LHCN-M2 (cell line): ENCODE data around the gene CDK6. TPM values are rescaled to one million over a fixed set of nuclear protein-coding genes. Genes with fewer than 3 reads are reported as not detected.
"Not testable (repeated sequence)": the region's sequence is repeated elsewhere in the genome, so short reads cannot be mapped to it uniquely, and the experiment has no call there.

Experiments
- DNase-seq: peaks from one replicate; pipeline ENCODE4 v3.0.0-alpha.2; 2012; ENCODE audit warnings: low read depth
- total RNA-seq: library from RNA; depleted of rRNA; stranded (reverse); fragments of >200 nt; gene quantifications from 2 replicates; pipeline ENCODE4 v1.2.3, GENCODE V29; 2014

The CDK6 gene
- total RNA-seq, 1 experiment from 2014 or later = 66.1 TPM

GRCh38 chr7:92626281-92626809 is 210.0 kb downstream of the CDK6 start:
- DNase-seq = no peak

DNA sequence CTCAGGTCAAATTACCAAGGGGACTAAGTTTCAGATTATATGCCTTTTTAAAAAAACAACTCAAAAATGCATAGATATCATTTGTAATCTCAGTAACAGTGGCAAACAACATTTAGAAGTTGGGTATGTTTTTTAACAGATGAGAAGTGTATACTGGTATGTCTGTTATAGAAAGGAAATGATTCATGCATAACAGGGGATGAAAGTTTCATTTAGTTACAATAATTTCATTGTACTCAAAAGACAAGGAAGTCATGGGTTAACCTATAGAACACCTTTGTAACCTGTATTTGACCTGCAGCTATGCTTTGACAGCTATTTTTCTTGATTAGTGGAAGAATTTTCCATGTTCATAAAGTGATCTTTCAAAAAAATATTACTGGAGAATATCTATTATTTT is 210.8 kb downstream of the CDK6 start:
- DNase-seq = no peak

DNA sequence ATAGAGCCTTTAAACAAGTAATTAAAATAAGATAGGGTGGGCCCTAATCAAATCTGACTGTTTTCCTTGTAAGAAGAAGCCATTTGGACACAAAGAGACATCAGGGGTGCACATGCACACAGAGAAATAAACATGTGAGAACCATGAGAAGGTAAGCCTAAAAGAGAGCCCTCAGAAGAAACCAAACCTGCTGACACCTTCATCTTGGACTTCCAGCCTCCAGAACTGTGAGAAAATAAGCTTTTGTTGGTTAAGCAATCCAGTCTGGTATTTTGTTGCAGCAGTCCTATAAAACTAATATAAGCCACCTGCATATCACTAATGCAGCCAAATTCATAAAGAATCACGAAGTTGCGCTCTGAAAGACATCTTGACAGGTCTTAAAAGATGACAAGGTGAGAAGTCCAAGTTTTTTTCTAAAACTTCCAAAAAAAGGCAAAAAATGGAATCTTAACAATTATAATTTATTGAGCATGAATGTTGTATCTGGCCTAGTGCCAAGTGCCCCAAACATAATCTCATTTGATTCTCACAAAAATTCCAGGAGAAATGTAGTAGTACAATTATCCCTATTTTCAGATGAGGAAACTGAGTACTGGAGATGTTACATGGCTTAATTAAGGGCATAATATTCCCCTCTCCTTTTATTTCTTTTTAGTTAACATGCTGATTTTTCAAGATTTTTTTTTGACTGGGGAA is 211.9 kb downstream of the CDK6 start:
- no peak for DNase-seq

GRCh38 chr7:92623544-92623943 is 212.8 kb downstream of the CDK6 start:
- no peak for DNase-seq

- DNase-seq = peak; percentile 66
These were observed 213.7 kb downstream of the CDK6 start for GRCh38 chr7:92622685-92623084.

- no peak for DNase-seq
These were observed 214.3 kb downstream of the CDK6 start for GRCh38 chr7:92622030-92622429.

GRCh38 chr7:92621561-92622023 is 214.8 kb downstream of the CDK6 start:
- peak; percentile 59 for DNase-seq

- DNase-seq = peak; percentile 95
These were observed 215.3 kb downstream of the CDK6 start for GRCh38 chr7:92621026-92621540.

DNA sequence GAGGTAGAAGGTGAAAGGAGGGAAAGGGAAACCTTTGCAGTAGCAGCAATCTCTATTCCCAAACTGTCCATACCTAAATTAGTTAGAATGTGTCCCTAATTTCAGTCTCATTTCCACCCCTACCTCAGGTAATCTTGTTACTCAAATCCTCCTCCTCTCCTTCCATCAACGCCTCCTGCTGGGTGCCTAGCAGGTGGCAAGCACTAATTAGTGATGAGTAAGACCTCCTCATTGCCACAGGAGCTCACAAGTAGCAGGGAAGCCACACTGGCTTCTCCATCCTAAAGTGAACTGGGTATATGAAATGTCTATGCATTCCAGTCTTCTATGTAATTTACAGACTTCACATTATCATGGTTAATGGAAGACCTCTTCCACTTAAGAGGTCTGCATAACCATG is 220.5 kb downstream of the CDK6 start:
- DNase-seq = peak; percentile 41

DNA sequence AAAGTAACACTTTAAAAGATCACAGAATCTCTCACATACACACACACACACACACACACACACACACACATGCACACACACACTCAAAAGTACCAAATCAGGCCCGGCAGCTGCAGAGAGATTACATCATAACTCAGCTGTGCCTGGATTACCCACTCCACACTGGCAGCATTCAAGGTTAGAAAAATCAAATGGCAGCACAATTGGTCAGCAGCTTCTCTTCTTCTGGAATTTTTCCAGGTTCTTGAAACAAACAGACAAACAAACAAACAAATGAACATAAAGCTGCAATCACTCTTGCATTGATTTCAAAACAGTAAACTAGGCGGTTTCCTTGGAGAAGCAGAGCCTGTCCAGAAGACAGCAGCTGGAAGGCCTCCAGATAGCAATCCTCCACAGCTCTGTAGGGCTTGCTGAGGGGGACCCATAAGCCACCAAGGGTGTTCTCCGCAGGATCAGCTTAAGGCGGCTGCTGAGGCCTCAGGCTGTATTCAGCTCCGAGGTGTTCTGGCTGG is 221.7 kb downstream of the CDK6 start:
- DNase-seq = peak; percentile 96

DNA sequence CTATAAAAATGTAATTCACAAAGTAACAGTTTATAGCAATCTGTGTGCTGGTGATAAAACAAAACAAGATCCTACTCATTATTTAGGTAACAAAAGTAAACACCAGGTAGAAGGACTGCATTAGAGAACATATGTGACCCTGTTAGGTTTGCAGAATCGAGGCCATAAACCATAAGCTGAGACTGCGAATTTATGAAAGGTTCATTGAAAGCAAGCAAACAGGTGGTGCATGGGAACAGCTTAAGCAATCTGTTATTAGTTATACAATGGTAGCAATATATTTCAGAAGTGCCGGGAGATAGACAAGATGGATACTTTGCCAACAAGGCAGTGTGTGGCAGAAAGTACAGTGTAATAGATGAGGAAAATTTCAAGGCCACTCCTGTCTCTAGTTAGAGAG is 222.7 kb downstream of the CDK6 start:
- DNase-seq = no peak

DNA sequence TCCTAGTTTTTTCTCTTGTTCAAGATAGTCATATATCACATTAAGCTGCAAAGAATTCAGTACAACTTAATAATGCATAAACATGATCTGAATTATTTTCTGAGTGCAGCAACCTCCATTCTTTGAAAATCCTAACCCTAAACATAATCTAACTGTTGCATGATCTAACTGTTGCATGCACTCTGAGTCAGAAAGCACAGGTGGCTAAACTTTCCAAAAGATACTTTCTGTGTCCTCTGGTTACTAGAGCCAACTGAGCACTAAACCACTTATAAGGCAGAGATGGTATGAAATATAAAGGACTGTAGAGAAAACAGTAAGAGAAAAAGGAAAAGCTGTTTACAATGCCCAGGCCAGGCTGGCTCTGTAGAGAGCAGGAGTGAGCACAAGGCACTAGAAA is 223.2 kb downstream of the CDK6 start:
- DNase-seq = peak; percentile 86

GRCh38 chr7:92612501-92612900 is 223.9 kb downstream of the CDK6 start:
- DNase-seq = peak; percentile 93

GRCh38 chr7:92611735-92612134 is 224.6 kb downstream of the CDK6 start:
- DNase-seq = no peak

DNA sequence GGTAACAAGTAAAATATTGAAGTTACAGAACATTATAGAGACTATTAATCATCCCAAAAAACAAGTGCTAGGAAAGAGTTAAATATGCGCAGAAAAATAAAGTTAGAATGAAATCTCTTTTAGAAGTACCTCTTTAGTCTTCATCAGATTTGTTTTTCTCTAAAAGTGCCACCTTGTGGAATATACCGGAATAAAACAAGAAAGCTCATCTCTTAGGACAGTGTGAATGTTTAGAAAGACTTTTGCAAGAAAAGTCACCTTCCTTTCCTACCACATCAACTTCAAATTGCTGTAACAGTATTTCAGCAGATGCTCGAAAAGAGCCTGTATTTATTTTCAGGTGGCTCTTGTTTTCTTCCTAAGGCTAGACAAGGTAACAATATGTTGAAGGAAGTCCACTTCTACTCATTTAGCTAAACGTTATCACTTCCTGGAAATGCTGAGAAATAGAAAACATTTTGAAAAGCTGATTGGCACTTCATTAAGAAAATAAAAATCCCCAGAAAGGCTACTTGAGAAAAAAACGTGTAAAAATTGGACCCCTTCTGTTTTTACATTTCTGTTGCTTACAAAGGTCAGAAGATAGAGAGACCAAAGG is 226.4 kb downstream of the CDK6 start:
- peak; percentile 71 for DNase-seq

DNA sequence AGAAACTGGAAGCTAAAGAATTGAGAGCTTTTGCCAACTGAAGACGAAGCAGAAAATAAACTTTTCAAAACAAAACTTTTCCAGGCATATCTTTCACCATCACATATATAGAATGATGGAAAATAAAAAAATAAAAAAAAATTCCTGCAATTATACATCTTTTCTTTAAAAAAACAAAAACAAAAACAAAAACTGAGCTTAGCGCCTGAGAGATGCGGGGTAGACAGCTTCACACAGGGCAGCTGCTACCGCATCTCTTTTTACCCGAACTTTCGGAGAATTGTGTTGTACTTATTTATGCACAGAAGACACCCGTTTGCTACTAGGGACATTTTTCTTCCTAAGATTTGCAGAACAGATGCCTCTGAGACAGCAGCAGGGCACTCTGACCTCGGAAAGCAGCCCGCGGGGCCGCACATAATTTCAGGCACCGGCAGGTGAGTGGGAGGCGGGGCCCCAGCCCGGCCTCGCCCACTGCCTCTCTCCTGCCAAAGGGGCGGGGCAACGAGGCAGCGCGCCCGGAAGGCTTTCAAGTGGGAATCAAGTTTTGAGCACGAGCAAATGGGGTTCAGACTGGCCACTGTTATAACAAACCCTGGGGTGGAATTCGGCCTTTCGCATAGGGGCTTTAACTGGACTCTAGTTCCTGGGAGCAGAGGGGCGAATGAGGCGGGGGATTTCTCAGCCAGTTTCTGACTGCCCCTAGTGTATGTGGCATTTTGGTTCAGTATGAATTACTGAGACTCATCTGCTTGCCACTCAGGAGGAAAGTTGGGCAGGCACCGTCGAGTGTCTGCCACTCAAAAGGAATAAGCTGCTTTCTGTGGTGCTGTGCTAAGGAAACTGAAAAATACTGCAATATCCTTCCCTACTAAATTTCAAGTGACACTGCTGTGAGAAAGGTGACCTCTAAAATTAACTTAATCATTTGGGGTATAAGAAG is 227.7 kb downstream of the CDK6 start:
- no peak for DNase-seq

- no peak for DNase-seq
These were observed 229.4 kb downstream of the CDK6 start for GRCh38 chr7:92606985-92607384.

- not testable (repeated sequence) for DNase-seq
These were observed 231.9 kb downstream of the CDK6 start for GRCh38 chr7:92604517-92604916.

- DNase-seq = no peak
These were observed 233.3 kb downstream of the CDK6 start for GRCh38 chr7:92603089-92603445.

- DNase-seq = no peak
These were observed 233.9 kb downstream of the CDK6 start for GRCh38 chr7:92602352-92603088.
